Renal cortex interstitium (tissue), 11 donors: Measurements from ENCODE around the gene UCN2. TPM values are rescaled to one million over a fixed set of nuclear protein-coding genes. Genes with fewer than 3 reads are reported as not detected.
A peak's percentile ranks its signal among the peaks of the same experiment; 100 is the strongest.
"Not testable (repeated sequence)": the region's sequence is repeated elsewhere in the genome, so short reads cannot be mapped to it uniquely, and the experiment has no call there.

Source experiments
- DNase-seq, 11 donors: peaks; one replicate each; pipeline ENCODE4 v3.0.0-alpha.2; 2013; ENCODE audit warnings: low read depth in 9 of 11, low spot score in 4 of 11; ENCODE audit errors: extremely low read depth in 1 of 11
- polyA plus RNA-seq, 3 donors: library from polyadenylated mRNA; unstranded; fragments of 120-200 nt; gene quantifications; one replicate each; pipeline ENCODE4 v1.2.1, GENCODE V29; 2013; ENCODE audit not compliant: insufficient read length in 3 of 3

The UCN2 gene
- polyA plus RNA-seq, 3 donors, result 0.26 to 0.41 (median 0.30) TPM

DNA sequence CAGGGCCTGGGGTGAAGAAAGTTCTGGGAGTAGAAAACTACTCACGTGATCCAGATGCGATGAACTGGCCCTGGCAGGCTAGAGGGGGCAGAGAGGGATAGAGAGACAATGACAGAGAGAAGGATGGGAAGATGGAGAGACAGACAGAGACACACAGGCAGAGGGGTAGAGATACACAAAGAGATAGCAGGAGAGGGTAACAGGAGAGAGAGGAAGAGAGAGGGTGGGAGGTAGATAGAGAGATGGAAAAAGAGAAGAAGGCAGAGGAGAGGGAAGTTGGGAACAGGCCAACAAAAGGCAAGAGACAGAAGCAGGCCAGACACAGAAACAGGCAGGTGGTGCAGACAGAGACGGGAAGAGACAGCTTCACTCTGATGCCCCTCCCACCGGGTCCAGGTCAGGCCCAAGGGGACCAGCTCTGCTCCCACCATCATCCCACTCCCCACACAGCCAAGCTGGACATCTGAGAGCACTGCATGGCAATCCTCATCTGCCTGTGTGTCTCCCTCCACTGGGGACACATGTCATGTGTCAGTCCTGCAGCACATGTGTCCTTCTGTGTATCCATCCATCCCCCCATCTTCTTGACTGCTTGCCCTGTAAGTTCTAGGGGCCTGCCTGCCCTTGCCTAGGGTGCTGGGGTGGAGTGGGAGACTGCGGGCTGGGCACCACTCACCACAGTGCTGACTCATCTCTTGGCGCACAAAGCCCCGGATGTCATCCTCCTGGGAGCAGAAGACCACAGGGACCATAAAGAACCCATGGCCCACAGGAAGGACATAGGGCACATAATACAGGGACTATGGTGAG lies 2.2 kb upstream of the UCN2 start:
- DNase-seq, result no peak

DNA sequence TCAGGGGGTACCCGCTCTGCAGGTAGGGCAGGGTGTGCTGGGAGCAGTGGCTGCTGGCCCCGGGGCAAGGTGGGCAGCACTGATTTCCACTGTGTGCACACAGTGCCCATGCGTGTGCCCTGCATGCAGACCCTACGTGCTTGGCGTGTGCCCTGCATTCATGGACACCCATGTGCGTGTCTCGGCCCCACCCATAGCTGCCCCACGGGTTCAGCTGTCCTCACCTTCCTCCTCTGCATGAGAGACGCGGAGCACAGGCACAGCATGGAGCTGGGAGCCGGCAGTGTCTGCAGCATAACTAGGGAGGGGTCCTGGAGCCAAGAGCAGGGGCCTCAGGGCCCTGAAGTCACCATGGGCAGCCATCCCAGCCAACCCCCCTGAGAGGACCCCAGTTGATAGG lies 1.6 kb upstream of the UCN2 start:
- no peak for DNase-seq

DNA sequence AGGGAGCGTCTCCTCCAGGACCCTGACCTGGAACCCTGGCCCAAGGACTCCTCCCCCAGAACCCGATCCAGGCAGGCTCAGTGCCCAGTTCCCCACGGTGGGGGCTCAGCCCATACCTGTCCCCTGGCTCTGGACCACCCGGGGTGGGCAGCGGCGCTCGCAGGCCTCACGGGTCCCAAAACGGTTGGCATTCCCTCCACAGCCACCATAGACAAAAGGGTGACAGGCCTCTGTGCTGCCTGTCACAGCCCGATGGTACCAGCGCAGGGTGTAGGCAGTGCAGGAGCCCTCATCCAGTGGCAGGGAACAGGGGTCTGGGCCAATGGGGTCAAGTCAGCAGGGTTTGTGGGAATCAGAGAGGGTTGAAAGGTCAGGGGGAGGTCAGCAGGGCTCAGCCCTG lies 1.1 kb upstream of the UCN2 start:
- DNase-seq, result no peak

DNA sequence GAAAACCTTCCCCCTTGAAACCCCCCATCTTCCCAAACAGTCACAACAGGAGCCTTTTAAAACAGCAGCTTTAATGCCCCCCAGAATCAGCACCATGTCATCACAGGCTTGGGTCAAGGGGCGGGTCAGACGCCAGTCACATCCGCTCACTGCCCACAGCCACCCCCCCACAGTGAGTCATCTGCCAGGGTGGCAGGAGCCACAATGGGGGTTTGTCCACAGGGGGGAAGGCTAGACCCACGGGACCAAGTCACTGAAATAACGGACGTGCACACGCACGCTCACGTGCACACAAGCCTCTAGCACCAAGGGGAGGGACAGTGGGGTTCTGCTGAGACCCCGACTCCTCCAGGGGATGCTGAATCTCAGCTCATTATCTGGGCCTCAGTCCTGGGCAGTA lies 441 bp upstream of the UCN2 start:
- DNase-seq, result no peak

DNA sequence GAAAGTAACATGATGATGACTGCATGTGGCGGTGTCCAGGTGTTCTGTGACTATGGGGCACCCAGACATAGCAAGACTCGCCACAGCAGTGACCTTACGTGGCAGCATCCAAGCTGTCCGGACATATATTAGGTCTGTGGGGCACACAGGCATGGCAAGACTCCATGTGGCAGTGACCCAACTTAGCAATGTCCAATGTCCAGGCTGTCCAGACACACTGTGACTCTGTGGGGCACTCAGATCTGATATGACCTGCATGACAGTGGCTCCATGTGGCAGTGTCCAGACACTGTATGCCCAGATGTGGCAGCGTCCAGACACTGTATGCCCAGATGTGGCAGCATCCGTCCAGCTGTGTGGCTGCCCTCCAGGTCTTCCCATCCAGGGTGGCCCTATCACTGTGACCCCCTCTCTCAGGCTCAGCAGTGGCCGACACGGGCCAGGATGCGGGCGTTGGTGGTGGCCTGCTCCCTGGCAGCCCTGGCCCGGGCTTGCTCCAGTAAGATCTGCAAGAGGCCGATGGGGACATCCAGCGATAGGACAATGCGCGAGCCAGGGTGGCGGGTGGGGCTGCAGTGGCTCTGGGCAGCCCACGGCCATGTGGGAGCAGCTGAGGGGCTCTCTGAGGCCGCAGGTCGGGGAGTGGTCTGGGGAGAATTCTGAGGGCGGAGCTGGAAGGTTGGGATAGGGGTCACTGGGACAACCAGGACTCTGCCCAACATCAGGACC lies 1.1 kb downstream of the UCN2 start:
- DNase-seq, result no peak

DNA sequence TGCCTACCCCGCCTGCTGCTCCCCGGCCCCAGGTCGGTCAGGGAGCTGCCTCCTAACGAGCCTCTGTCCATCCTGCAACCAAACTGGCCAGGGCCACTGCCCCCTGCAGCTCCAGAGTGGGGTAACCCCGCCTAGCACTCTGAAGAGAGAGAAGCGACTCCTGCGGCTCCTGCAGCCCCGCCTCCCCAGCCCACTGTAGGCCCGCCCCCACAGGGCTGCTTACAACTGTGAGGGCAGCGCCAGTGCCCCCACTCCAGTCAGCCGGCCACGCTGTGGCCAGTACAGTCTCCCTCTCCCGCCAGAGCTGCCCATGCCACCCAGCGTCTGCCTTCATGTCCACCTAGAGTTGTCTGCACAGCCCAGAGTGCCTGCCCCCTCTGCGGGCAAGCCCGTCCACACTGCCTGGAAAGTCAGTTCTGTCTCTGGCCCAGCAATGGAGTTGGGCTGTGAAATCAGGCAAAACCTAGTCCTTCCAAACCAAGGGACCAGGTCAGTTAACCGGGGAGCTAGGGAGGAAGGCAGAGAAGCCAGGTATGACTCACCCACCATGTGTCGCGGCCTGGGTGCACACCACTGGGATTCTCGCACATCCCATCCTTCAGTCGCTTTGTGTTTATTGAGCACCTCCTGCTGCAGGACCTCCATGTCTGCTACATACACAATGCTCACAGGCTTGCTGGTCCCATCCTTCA lies 2.4 kb downstream of the UCN2 start:
- peak in 2 of 11 donors; percentile 28 to 43 for DNase-seq

DNA sequence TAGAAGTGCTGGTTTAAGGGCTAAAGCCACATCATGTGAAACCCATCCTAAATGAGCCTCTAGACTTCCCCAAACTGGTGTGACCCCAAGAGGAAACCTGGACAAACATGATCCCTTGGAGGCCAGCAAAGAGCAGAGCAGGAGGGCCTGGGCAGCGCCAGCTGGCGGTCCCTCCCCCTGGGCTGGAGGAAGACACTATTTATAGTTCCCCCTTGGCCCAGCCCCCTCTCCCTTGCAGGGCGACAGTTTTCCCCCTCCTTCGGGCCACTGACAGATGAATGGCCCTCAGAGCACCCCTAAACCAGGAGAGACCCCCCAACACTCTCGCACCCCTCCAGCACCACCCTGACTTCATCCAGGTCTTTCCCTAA lies 2.9 kb downstream of the UCN2 start:
- DNase-seq, result no peak

DNA sequence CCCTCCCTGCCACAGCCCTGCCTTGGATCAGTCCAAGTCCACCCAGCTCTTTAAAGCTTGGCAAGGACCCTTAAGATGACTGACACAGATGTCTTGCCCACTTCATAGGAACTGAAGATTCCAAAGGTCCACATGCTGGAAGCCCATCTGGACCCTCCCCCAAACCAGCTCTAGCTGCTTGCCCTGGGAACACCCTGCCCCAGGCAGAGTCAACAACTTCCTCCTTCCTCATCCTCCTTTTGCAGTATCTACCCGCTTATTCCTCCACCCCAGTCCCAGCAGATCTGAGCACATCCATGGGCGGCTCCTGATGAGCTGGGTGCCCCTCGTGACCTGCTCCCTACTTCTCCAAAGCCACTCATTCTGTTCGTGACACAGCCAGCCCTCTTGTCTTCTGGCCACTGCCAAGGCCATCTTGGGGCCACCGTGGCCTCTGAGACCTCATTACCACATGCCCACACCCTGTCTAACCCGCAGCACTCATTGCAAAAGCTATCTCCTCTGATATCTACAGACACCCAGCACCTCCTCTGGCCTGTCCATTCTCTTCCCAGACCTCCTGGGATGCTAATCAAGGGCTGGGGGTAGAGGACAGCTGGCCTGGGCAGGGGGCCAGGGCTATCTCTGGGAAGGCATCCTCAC lies 5.0 kb downstream of the UCN2 start:
- DNase-seq, result no peak

DNA sequence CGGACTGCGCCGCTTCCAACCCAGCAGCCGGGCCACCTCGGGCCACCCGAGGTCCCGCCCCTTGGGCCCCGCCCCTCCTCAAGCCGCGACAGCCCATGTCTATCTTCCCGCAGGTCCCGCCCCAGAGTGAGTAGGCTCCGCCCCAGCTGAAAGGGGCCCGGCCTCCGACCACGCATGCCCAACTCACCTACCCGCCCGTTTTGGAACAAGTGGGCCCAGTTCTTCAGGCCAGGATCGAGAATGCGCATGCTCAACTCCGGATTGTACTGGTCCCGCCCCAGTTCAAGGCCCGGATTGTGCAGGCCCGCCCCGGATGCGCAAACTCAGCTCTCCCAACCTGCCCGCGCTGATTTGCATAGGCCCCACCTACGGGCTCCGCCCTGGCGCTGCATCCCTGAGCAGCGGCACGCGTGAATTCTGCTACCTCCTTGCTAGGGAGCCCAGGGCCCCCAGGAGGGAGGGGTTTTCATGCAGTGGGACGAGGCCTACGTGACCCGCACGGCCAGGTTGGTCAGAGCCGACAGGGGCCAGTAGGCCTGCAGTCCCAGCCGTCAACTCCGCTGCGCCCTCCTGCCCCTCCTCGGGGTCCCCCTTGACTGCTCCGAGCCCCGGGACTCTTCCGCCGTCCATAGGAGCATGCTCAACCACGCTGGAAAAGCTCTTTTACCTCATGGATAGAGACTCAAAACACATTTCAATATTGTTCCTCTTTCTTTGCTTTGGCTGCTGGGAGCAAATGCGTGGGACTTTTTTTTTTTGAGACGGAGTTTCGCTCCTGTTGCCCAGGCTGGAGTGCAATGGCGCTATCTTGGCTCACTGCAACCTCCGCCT lies 6.6 kb downstream of the UCN2 start, which contains the start of gene PFKFB4:
PFKFB4 (minus strand) TSS at position 8 of the 831 bp plus-strand sequence. CDS start 26 bp downstream, outside the sequence.
- DNase-seq, result peak; percentile 95 to 99 (median 98)

DNA sequence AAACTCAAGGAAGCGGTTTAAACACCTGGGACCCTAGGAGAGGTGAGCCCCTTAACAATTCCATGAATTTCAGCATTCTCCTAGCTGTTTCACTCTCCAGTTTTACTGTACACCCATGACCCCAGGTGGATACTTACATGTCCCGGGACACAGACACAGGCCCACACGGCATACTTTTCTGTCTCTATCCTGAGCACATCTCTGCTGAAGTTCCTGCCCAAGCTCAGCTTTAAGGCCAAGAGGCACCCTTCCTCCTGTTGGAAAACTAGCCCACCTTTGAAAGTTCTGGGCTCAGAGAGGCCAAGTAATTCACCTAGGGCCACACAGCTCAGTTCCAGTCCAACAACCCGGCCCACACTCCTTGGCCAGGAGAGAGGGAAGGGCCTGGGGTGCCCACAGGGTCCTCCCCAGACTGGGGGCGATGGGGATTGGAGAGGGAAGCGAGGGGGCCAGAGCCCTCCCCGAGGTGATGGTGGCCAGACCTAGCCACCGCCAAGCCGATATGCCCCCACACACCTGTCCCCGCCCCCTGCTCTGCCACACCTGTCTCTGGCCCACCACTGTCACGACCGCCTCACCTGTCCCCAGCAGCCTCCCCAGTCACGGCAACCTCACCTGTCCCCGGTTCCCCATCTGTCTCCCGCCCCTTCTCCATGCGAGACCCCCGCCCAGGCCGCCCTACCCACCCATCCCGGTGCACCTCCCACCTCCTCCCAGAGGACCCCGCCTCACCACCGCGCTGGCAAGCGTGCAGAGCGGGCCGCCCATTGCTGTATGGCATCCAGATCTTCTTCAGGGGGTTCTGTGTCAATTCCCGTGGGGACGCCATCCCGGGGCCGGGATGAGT lies 7.4 kb downstream of the UCN2 start:
- no peak for DNase-seq

DNA sequence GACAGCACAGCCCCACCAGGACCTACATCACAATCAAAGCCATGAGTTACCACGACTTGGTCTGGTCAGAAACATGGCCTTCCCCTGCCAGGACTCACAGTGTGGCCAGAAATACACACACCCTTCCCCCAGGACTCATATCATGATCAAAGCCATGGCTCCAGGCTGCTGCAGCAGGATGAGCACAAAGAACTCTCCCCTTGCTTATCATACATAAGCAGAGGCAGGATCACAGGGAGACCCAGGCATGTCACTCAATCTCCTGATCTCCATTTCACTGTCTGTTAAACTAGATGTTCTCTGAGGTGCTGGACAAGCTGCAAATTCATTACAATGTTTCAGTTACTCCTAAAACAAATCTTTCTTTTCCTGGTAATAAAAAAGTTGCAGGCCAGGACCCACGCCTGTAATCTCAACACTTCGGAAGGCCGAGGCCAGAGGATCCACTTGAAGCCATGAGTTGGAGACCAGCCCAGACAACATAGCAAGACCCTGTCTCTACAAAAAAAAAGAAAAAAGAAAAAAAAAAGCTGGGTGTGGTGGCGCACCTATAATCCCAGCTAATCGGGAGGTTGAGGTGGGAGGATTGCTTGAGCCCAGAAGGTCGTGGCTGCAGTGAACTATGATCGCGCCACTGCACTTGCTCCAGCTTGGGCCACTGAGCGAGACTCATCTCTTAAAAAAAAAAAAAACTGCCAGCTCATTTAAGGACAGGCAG lies 8.2 kb downstream of the UCN2 start:
- no peak for DNase-seq

DNA sequence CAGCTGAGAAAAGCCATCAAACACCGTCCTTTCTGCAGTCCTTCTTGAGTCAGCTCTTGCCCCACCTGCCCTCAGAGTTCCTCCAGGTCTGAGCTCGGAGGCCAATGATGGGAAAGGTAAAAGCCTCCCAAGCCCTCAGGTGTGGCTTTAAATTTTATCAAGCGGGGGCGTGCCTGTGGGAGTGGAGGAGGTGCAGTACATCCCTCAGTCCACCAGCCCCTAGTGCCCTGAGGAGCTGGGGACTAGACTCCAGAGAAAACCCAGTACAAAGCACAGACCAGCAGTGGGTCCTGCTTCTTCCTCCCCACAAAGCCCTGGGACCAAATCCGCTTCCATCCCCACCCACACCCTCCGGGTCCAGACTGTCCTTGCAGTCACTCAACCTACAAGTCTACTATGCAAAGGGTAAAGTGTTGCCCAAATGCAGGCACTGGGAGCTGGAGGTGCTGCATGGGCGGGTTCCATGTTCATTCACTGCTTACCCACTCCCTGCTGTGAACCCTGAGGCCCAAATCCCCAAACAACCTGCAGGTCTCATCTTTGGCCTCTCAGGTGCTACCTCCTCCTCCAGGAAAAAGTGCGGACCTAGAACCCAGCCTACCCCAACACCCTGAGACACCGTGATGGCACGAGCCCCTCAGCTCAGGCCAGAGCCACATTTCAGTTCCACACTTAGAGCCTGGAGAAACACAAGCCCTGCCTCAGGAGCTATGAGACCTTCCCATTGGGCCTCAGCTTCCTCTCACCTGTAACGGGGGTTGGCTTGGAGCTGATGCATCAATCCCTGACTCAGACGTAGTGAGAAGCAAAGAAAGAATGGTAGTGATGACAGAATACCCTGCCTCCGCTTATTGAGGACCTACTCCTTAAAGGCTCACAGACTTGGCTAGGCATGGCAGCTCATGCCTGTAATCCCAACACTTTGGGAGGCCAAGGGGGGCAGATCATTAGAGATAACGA lies 9.4 kb downstream of the UCN2 start:
- DNase-seq, result no peak

DNA sequence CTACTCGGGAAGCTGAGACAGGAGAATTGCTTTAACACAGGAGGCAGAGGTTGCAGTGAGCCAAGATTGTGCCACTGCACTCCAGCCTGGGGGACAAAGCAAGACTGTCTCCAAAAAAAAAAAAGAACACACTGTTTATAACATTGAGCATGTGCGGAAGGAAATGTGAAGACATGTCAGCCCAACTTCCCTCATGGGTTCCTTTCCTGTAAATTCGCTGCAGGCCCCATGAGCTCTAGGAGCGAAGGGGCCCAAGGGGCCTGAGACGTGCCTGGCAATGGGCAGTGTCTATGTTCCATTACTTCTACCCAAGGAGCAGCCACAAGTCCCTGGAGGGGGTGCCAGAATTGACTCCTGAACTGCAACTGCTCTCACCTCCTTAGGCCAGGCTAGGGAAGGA lies 10.2 kb downstream of the UCN2 start:
- DNase-seq, result no peak

DNA sequence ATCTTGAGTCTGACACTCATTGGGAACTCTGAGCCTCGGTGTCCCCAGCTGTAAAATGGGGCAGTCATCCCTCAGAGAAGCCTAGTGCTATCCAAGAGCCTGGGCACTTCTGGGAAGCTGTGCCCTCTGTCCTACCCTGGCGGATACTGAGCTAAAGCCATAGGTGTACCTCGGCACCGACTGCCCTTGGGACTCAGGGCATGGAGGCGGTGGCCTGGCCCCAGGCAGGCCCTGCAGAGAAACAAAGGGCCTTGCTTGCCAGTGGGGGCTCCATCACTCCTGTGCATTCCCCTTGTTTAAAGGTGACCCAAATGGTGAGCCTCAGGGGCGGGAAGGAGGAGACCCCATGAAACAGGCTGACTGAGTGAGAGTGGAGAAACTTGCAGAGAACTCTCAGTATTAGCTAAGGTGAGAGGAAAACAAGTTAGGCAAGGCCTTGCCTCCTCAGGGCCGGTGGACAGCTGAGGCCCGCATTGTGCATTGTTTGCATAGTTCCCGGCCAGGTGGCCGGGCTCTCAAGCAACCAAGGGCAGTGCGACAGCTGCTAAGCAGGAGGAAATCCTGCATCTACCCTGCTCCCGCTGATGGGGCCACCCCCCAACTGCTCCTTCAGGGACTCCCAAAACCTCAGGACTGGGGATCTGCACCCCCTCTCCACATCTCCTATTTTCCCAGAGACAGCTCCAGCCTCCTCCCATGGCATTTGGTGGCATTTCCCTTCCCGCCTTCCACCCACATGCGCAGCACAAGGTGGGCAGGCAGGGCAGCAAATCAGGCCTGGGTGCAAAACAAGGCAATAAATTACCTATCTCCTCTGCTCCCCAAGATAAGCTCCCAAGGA lies 11.2 kb downstream of the UCN2 start:
- no peak for DNase-seq

DNA sequence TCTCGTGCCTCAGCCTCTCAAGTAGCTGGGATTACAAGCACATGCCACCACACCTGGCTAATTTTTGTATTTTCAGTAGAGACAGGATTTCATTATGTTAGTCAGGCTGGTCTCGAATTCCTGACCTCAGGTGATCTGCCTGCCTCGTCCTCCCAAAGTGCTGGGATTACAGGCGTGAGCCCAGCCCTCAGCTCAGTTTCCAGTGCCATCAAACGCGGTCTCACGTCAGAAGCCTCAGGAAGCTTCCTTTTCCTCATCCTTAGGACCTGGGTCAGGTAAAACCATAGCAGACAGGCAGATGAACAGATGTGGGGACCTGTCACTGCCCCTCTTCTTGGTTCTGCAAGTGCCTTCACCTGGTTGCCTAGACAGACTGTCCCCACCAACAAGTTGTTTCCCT lies 11.9 kb downstream of the UCN2 start:
- not testable (repeated sequence) for DNase-seq
